GM12891 (cell line): ENCODE data around the gene TRIO.

Experiments used
- PAX5 ChIP-seq: IDR thresholded peaks from 2 replicates; pipeline ENCODE4 v1.6.1; 2011; ENCODE audit warnings: low read length, moderate library complexity, mild to moderate bottlenecking; ENCODE audit not compliant: insufficient read depth, severe bottlenecking
- POLR2A ChIP-seq: IDR thresholded peaks from 2 replicates; pipeline ENCODE4 v1.6.1; 2011; ENCODE audit warnings: low read depth, low read length, control low read depth
- POLR2AphosphoS5 ChIP-seq: IDR thresholded peaks from 2 replicates; pipeline ENCODE4 v1.6.1; 2011; ENCODE audit warnings: low read depth, low read length, control low read depth
- POU2F2 ChIP-seq: IDR thresholded peaks from 2 replicates; pipeline ENCODE4 v1.6.1; 2011; ENCODE audit warnings: low read depth, mild to moderate bottlenecking, control low read depth, low read length, moderate library complexity
- SPI1 ChIP-seq: IDR thresholded peaks from 2 replicates; pipeline ENCODE4 v1.6.1; 2011; ENCODE audit warnings: low read depth, low read length, control low read depth
- TAF1 ChIP-seq: IDR thresholded peaks from 2 replicates; pipeline ENCODE4 v1.6.1; 2011; ENCODE audit warnings: low read depth, low read length, control low read depth

DNA sequence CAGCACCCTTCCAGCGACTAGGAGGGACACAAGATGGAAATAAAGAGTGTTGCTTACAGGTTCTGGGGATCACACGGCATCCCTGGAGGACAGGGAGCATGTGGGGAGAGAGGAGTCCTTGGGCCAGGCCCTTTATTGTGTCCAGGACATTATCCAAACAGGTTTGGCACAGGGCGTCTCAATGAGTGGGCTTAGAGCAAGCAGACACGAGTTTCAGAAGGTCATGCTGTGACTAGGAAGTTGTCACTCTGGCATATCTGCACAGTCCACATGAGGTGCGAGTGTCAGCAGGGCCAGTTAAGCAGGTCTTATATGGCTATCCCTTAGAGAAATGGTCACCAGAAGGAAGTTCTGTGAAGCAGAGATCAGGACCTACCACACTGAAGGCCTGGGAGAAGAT, 263.9 kb downstream of the TRIO start:
- no peak for TF ChIP-seq POLR2A
- no peak for TF ChIP-seq POLR2AphosphoS5
- TF ChIP-seq SPI1, result no peak
- no peak for TF ChIP-seq TAF1
- TF ChIP-seq PAX5, result no peak
- TF ChIP-seq POU2F2, result no peak
